ENCODE measurements around the gene BEAN1.

DNA sequence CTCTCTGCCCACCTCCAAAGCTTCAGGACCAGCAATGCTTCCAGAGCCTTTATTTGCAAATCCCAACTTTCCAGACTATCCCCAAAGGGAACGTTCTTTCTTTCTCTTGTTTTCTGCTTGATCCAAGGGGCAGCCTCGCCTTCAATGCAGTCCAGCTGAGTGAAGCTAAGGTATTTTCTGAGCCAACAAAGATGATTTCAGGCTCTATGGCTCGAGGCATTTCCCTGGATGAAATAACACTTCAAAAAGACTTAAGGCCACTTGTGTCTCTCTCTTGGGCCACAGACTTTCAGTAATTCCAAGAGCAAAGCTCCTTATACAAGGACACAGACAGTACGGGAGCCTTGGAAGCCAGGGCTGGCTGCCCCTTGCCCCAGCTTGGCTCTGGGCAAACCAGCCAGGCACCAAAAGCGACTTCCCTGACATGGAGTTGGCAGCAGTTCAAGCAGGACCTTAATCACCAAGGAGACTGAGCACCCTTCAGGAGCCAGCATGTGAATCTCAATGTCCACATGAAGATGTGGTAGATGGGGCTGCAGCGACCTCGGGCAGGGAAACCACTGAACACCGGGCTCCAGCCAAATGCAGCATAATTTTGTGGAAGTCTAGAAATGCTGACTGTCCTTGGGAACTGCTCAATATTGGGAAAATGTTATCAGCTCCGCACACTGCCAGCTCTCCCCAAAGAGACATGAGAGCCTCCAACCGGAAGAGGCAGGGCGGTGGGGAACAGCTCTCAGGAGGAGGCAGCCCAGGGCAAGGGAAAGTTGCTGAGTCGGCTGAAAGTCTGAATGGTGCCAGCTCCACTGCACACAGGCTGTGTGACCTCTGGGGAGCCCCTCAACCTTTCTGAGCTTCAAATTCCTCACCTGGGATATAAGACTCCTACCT lies 83.9 kb downstream of the BEAN1 start:
- TF ChIP-seq, protein P1, sequence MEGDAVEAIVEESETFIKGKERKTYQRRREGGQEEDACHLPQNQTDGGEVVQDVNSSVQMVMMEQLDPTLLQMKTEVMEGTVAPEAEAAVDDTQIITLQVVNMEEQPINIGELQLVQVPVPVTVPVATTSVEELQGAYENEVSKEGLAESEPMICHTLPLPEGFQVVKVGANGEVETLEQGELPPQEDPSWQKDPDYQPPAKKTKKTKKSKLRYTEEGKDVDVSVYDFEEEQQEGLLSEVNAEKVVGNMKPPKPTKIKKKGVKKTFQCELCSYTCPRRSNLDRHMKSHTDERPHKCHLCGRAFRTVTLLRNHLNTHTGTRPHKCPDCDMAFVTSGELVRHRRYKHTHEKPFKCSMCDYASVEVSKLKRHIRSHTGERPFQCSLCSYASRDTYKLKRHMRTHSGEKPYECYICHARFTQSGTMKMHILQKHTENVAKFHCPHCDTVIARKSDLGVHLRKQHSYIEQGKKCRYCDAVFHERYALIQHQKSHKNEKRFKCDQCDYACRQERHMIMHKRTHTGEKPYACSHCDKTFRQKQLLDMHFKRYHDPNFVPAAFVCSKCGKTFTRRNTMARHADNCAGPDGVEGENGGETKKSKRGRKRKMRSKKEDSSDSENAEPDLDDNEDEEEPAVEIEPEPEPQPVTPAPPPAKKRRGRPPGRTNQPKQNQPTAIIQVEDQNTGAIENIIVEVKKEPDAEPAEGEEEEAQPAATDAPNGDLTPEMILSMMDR (IDR thresholded peaks at IDR 0.05), result no peak
- TF ChIP-seq POLR2A (IDR thresholded peaks at IDR 0.05), result no peak
- TF ChIP-seq EP300 (IDR thresholded peaks at IDR 0.05), result no peak
- TF ChIP-seq POLR2AphosphoS5 (IDR thresholded peaks at IDR 0.05), result no peak
